ENCODE results near the gene EML4. TPM values are rescaled to one million over a fixed set of nuclear protein-coding genes. Genes with fewer than 3 reads are reported as not detected.

Gene EML4
- total RNA-seq, 4 donors from 2014 or later, result 14.5 to 23.2 (median 17.8) TPM

GRCh38 chr2:42298132-42298531, 129.0 kb downstream of the EML4 start:
- 65% methylated on average over 1 of the region's 1 CpG for WGBS
- TF ChIP-seq POLR2AphosphoS5 (IDR thresholded peaks at IDR 0.05), result no peak
- TF ChIP-seq CTCF (IDR thresholded peaks at IDR 0.05), result no peak

GRCh38 chr2:42298996-42299754, 130.0 kb downstream of the EML4 start:
- intact Hi-C loops (cut with DNase I), result no loop called here
- no peak overlapping the region for H3K27ac ChIP-seq (replicated peaks in 1 of 4)

More at GRCh38 chr2:42298132-42298531, 129.0 kb downstream of the EML4 start:
- Histone ChIP-seq H3K9me3 (no peaks in the 10 kb centered on the region), H3K27ac (replicated peaks in 1 of 4) (no peak overlapping the region), H3K27me3 (no peaks in the 10 kb centered on the region), H3K4me3 (no peak overlapping the region), H3K36me3 (peaks cover 8 to 49% (median 29%) of the 10 kb centered on the region in 4 donors), H3K4me1 (peaks cover 0 to 11% (median 6%) of the 10 kb centered on the region in 4 donors)
- intact Hi-C loops (cut with DNase I), result no loop called here
- no peak for DNase-seq (ENCODE audit: extremely low spot score)

GRCh38 chr2:42300527-42300926, 131.4 kb downstream of the EML4 start:
- Histone ChIP-seq H3K4me1 (peaks cover 0 to 11% (median 6%) of the 10 kb centered on the region in 4 donors), H3K27ac (replicated peaks in 1 of 4) (no peak overlapping the region), H3K9me3 (no peaks in the 10 kb centered on the region), H3K4me3 (no peak overlapping the region), H3K27me3 (no peaks in the 10 kb centered on the region), H3K36me3 (peaks cover 15 to 52% (median 34%) of the 10 kb centered on the region in 4 donors)
- TF ChIP-seq POLR2AphosphoS5 (IDR thresholded peaks at IDR 0.05), result no peak
- intact Hi-C loops (cut with DNase I), result no loop called here
- no peak for DNase-seq (ENCODE audit: extremely low spot score)
- WGBS, result 85% methylated on average over 2 of the region's 2 CpGs

More at GRCh38 chr2:42298996-42299754, 130.0 kb downstream of the EML4 start:
- peaks cover 0 to 11% (median 6%) of the 10 kb centered on the region in 4 donors for H3K4me1 ChIP-seq
- 94% methylated on average over 3 of the region's 3 CpGs for WGBS
- DNase-seq (ENCODE audit: extremely low spot score), result no peak
- TF ChIP-seq CTCF (IDR thresholded peaks at IDR 0.05) (no peak), EP300 (IDR thresholded peaks at IDR 0.05) (no peak)
- H3K9me3 ChIP-seq, result no peaks in the 10 kb centered on the region
- no peaks in the 10 kb centered on the region for H3K27me3 ChIP-seq
- H3K4me3 ChIP-seq, result no peak overlapping the region
- peaks cover 14 to 51% (median 35%) of the 10 kb centered on the region in 4 donors for H3K36me3 ChIP-seq

- Histone ChIP-seq H3K4me1 (peaks cover 0 to 7% (median under 1%) of the 10 kb centered on the region in 4 donors), H3K27ac (replicated peaks in 1 of 4) (no peak overlapping the region), H3K27me3 (no peaks in the 10 kb centered on the region), H3K9me3 (no peaks in the 10 kb centered on the region), H3K36me3 (peaks cover 12 to 57% (median 31%) of the 10 kb centered on the region in 4 donors), H3K4me3 (no peak overlapping the region)
- intact Hi-C loops (cut with DNase I), result no loop called here
- TF ChIP-seq POLR2A (IDR thresholded peaks at IDR 0.05; ENCODE audit: low read depth) (no peak), EP300 (IDR thresholded peaks at IDR 0.05) (no peak)
- 96% methylated on average over 3 of the region's 3 CpGs for WGBS
- no peak for DNase-seq (ENCODE audit: extremely low spot score)
Measured at GRCh38 chr2:42303252-42303651, 134.1 kb downstream of the EML4 start.

- 97% methylated on average over 2 of the region's 2 CpGs for WGBS
- no peaks in the 10 kb centered on the region for H3K4me1 ChIP-seq
- intact Hi-C loops (cut with DNase I), result no loop called here
- H3K4me3 ChIP-seq, result no peak overlapping the region
- H3K27ac ChIP-seq (replicated peaks in 1 of 4), result no peak overlapping the region
- H3K36me3 ChIP-seq, result peaks cover 12 to 61% (median 31%) of the 10 kb centered on the region in 4 donors
- TF ChIP-seq CTCF (IDR thresholded peaks at IDR 0.05) (no peak), POLR2A (IDR thresholded peaks at IDR 0.05; ENCODE audit: low read depth) (no peak), EP300 (IDR thresholded peaks at IDR 0.05) (no peak), POLR2AphosphoS5 (IDR thresholded peaks at IDR 0.05) (no peak)
- no peaks in the 10 kb centered on the region for H3K9me3 ChIP-seq
- DNase-seq (ENCODE audit: extremely low spot score), result no peak
- no peaks in the 10 kb centered on the region for H3K27me3 ChIP-seq
Measured at GRCh38 chr2:42304059-42304713, 135.0 kb downstream of the EML4 start.
